ENCODE data around the gene GPR15LG. TPM values are rescaled to one million over a fixed set of nuclear protein-coding genes. Genes with fewer than 3 reads are reported as not detected.

Gene GPR15LG
- total RNA-seq, 4 donors from 2014 or later: not detected

DNA sequence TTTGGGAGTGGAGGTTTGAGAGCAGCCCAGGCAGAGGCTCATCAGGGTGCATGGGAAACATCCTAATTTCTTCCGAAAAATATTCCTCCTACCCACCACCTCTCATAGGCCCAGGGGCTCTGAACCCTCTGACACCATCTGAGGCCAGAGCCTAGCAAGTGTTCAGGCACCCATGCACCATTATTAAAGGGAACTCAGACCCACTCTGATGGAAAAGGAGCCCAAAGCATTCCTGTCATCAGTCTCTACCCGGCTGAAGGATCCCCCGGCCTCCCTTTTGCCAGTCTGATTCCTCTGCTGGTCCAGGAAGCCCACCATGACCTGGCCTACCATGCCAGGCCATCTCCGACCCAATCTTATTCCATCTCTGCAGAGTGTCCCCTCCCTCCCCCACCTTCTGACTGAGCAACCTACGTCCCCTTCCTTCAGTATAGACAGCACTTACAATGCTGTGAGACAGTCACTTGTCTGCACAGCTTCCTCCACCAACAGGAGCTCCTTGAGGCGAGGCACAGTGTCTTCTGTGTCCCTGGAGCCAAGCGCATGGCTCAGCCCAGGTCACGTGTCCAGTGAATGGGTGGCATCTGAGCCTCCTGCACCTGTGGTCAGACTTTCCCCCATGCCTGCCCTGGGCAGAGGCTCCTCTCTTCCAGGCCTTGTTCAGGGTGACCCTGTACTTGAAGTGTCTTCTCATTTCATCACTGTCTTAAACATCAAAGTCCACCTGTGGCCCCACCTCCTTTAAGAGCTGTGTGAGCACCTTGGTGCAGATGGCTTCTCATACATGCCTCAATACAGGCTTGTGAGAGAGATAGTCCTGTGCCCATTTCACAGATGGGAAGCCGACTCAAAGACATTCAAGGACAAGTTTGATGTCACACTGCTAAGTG is 889 bp upstream of the GPR15LG start:
- TF ChIP-seq, protein P1, sequence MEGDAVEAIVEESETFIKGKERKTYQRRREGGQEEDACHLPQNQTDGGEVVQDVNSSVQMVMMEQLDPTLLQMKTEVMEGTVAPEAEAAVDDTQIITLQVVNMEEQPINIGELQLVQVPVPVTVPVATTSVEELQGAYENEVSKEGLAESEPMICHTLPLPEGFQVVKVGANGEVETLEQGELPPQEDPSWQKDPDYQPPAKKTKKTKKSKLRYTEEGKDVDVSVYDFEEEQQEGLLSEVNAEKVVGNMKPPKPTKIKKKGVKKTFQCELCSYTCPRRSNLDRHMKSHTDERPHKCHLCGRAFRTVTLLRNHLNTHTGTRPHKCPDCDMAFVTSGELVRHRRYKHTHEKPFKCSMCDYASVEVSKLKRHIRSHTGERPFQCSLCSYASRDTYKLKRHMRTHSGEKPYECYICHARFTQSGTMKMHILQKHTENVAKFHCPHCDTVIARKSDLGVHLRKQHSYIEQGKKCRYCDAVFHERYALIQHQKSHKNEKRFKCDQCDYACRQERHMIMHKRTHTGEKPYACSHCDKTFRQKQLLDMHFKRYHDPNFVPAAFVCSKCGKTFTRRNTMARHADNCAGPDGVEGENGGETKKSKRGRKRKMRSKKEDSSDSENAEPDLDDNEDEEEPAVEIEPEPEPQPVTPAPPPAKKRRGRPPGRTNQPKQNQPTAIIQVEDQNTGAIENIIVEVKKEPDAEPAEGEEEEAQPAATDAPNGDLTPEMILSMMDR (IDR thresholded peaks at IDR 0.05; ENCODE audit: low read depth): no peak

DNA sequence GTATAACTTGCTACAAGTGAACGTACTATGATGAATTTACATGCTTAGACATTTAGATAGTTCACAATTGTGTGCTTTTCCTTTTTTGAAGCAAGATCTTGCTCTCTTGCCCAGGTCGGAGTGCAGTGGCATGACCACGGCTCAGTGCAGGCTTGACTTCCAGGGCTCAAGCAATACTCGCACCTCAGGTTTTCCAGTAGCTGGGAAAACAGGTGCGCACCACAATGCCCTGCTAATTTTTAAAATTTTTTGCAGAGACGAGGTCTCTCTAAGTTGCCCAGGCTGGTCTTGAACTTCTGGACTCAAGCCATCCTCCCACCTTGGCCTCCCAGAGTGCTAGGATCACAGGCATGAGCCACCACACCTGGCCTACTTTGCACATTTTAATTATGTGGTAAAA is 1.8 kb downstream of the GPR15LG start:
- TF ChIP-seq, protein P1 (IDR thresholded peaks at IDR 0.05; ENCODE audit: low read depth): no peak

DNA sequence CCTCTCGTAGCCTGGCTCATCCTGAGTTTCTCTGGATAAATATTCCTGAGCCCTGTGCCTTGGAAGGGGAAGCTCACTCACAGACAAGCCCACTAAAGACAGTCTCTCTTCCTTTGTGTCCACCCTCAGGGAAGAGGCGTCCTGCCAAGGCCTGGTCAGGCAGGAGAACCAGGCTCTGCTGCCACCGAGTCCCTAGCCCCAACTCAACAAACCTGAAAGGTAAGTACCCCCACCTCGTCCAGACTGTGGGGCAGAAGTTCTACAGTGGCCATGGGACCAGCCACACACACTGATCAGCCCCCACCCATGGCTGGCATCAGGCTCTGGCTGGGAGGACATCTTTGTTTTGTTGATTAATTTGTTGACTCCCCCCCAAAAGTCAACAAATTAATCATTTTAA is 2.8 kb downstream of the GPR15LG start:
- TF ChIP-seq, protein P1 (IDR thresholded peaks at IDR 0.05; ENCODE audit: low read depth): no peak

DNA sequence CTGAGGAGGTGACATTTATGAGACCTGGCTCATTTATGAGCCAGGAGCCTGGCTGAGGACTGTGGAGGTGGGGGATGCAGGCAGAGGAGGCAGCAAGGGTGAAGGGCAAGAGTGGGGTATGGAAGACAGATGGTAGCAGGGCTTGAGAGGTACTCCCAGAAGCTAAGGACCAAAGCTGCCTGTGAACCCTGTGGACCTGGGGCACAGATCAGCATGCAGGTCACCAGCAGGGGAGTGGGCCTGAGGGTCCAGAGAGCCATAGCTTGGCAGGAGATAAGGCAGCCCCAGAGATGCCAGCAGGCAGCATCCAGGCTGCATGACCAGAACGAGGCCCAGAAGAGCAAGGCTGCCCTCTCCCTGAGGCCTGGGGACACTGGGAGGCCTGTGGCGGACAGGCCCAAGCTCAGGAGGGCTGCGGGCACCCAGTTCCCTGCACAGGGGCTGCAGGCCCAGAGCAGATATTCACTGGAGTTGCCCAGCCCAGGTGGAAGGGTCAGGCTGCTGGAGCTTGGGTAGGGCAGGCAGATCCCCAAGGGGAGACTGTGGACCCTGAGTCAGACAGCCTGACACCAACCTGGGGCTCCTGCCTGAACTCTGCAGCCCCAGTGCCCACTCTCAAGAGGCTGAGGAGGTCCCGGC is 3.4 kb downstream of the GPR15LG start:
- TF ChIP-seq, protein P1 (IDR thresholded peaks at IDR 0.05; ENCODE audit: low read depth): no peak

DNA sequence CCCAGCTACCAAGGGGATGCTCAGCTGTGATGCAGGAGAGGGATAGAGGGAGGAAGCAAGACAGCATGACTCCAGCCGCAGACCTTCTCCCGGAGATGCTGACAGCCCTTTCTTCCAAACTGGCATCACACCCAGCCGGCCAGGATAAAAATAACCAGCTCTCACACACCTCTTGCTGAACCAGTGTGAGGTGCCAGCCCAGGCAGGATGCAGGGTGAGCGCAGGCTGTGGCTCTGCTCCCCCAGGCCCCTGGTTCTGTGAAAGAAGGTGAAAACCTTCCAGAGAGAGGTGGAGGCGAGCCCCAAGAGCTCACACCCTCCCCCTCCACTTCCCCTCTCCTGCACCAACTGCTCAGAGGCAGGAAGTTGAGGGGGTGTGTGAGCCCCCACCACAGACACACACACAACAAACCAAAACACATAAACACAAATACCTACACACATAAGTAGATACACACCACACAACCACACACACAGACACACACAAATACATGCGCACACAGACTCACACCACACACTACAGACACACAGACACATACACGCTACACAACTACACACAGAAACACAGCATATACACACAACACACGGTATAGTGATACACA is 4.0 kb downstream of the GPR15LG start:
- TF ChIP-seq, protein P1 (IDR thresholded peaks at IDR 0.05; ENCODE audit: low read depth): no peak

DNA sequence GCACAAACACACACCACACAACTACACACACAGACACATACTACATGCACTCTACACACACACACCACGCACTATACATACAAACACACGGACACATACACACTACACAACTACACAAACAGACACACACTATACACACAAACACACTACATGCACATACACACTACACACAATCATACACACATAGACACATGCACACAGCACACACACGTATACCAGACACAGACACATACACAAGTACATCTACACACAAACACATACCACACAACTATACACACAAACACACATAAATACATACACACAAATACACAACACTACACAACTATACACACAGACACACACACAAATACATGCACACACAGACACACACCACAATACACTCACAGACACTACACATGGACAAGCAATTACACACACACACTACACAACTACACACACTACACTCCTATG is 4.6 kb downstream of the GPR15LG start:
- TF ChIP-seq, protein P1 (IDR thresholded peaks at IDR 0.05; ENCODE audit: low read depth): no peak

All from subcutaneous adipose tissue (tissue), 4 donors.